Hepatocyte (in vitro differentiated cells): ENCODE measurements around the gene CD99L2. TPM values are rescaled to one million over a fixed set of nuclear protein-coding genes. Genes with fewer than 3 reads are reported as not detected.

Source experiments
- DNase-seq: peaks from one replicate; pipeline ENCODE4 v3.0.0-alpha.2; 2016; ENCODE audit warnings: low spot score
- H2AFZ ChIP-seq: fragments of 200-600 bp; sonication (generic); 2 replicates; pipeline ENCODE4 v1.6.0; 2016; ENCODE audit warnings: antibody characterized with exemption, mild to moderate bottlenecking
- H3K27ac ChIP-seq: fragments of 200-600 bp; sonication (generic); 2 replicates; pipeline ENCODE4 v1.5.1; 2016; ENCODE audit warnings: mild to moderate bottlenecking
- H3K27me3 ChIP-seq: fragments of 200-600 bp; sonication (generic); 2 replicates; pipeline ENCODE4 v1.6.1; 2016
- H3K36me3 ChIP-seq: fragments of 200-600 bp; sonication (generic); replicated peaks from 2 replicates; pipeline ENCODE4 v1.5.1; 2016; ENCODE audit warnings: low read depth; ENCODE audit not compliant: insufficient read depth
- H3K4me1 ChIP-seq: fragments of 200-600 bp; sonication (generic); 2 replicates; pipeline ENCODE4 v1.5.1; 2016; ENCODE audit warnings: mild to moderate bottlenecking, moderate library complexity; ENCODE audit not compliant: insufficient read depth
- H3K4me2 ChIP-seq: fragments of 200-600 bp; sonication (generic); 2 replicates; pipeline ENCODE4 v1.6.0; 2016
- H3K4me3 ChIP-seq: fragments of 200-600 bp; sonication (generic); 2 replicates; pipeline ENCODE4 v1.5.1; 2016; ENCODE audit warnings: mild to moderate bottlenecking
- H3K79me2 ChIP-seq: fragments of 200-600 bp; sonication (generic); 2 replicates; pipeline ENCODE4 v1.6.0; 2017; ENCODE audit warnings: mild to moderate bottlenecking
- H3K9me2 ChIP-seq: fragments of 200-600 bp; sonication (generic); replicated peaks from 2 replicates; pipeline ENCODE4 v1.6.0; 2017; ENCODE audit warnings: mild to moderate bottlenecking; ENCODE audit not compliant: insufficient read depth
- H3K9me3 ChIP-seq: fragments of 200-600 bp; sonication (generic); 2 replicates; pipeline ENCODE4 v1.5.1; 2016; ENCODE audit warnings: low read depth, mild to moderate bottlenecking
- H4K20me1 ChIP-seq: fragments of 200-600 bp; sonication (generic); 2 replicates; pipeline ENCODE4 v1.6.0; 2016; ENCODE audit warnings: mild to moderate bottlenecking; ENCODE audit not compliant: insufficient read depth, poor library complexity, severe bottlenecking
- CTCF ChIP-seq: fragments of 200-600 bp; sonication (generic); IDR thresholded peaks from 2 replicates; pipeline ENCODE4 v1.5.1; 2016; ENCODE audit warnings: antibody characterized with exemption, mild to moderate bottlenecking; ENCODE audit not compliant: poor library complexity
- EZH2 ChIP-seq: fragments of 200-600 bp; sonication (generic); IDR thresholded peaks from 2 replicates; pipeline ENCODE4 v1.6.1; 2016; ENCODE audit warnings: antibody characterized with exemption, mild to moderate bottlenecking, borderline replicate concordance
- EZH2phosphoT487 ChIP-seq: fragments of 200-600 bp; sonication (generic); IDR thresholded peaks from one replicate; pipeline ENCODE4 v1.6.1; 2018; ENCODE audit warnings: antibody characterized with exemption, mild to moderate bottlenecking, low read depth, moderate library complexity; ENCODE audit not compliant: unreplicated experiment, severe bottlenecking
- WGBS: methylation state at CpG from one replicate; pipeline ENCODE4 v1.1.6; 2016; ENCODE audit warnings: low lambda C conversion rate; ENCODE audit errors: missing lambda C conversion rate; 5-methylcytosine and 5-hydroxymethylcytosine counted together
- polyA plus RNA-seq: library from polyadenylated mRNA; unstranded; fragments of >200 nt; fragmentation: Nextera tagmentation; extraction: Ambion mirVana; gene quantifications from 2 replicates; pipeline ENCODE4 v1.2.1, GENCODE V29; 2016
- total RNA-seq: library from RNA; depleted of rRNA; stranded (reverse); fragments of >200 nt; gene quantifications from 2 replicates; pipeline ENCODE4 v1.2.3, GENCODE V29; 2014

Gene CD99L2
- total and polyA plus RNA-seq, 2 experiments from 2014 or later = 32.0 to 35.1 TPM

DNA sequence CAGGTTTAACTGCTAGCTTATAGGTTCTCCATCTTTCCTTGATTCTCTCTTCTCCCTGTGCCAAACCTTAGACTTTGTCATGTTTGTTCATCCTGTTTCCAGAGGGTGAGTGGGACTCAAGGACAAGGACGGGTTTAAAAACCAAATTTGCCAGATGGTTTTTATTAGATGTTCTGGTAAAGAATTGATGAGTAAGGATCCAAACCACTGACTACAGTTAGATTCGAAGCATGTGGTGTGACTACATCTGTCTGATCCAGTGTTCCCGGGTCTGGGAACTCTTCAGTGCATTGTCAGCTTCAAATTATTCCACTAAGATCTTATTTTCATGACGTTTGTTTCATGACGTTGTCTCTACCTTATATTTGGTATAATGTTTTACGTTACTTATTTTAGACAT lies 167.7 kb downstream of the CD99L2 start:
- Histone ChIP-seq H2AFZ (no peak overlapping the region), H3K27me3 (no peaks in the 10 kb centered on the region), H3K9me2 (no peaks in the 10 kb centered on the region), H3K9me3 (no peaks in the 10 kb centered on the region), H3K27ac (no peak overlapping the region), H3K36me3 (no peaks in the 10 kb centered on the region), H3K4me1 (no peaks in the 10 kb centered on the region), H4K20me1 (no peaks in the 10 kb centered on the region), H3K79me2 (no peaks in the 10 kb centered on the region), H3K4me3 (no peak overlapping the region), H3K4me2 (no peak overlapping the region)
- TF ChIP-seq EZH2 = no peak
- no peak for TF ChIP-seq CTCF
- TF ChIP-seq EZH2phosphoT487 = no peak
- WGBS = 68% methylated on average over 6 of the region's 6 CpGs
- no peak for DNase-seq

DNA sequence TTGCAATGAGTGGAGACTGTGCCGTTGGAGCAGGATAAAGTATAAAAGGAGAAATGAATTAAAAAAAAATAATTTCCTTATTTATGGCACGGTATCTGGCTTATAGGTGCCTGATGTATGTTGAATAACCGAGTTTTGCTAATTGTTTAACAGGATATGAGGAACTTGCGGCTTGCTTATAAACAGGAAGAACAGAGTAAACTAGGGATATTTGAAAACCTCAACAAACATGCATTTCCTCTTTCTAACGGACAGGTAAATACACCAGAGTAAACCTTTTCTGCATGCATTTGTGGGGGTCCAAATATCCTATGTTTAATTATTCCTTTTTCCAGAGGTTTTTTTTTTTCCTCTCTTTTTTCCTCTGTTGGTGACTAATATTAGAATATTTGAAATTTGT lies 168.5 kb downstream of the CD99L2 start:
- H4K20me1 ChIP-seq = no peaks in the 10 kb centered on the region
- no peak for DNase-seq
- H3K4me1 ChIP-seq = no peaks in the 10 kb centered on the region
- H3K79me2 ChIP-seq = no peaks in the 10 kb centered on the region
- no peak overlapping the region for H3K4me2 ChIP-seq
- 66% methylated on average over 5 of the region's 5 CpGs for WGBS
- H3K36me3 ChIP-seq = no peaks in the 10 kb centered on the region
- TF ChIP-seq EZH2phosphoT487 = no peak
- no peak for TF ChIP-seq CTCF
- no peak for TF ChIP-seq EZH2
- H3K9me3 ChIP-seq = no peaks in the 10 kb centered on the region
- no peak overlapping the region for H3K4me3 ChIP-seq
- H2AFZ ChIP-seq = no peak overlapping the region
- H3K27me3 ChIP-seq = no peaks in the 10 kb centered on the region
- no peak overlapping the region for H3K27ac ChIP-seq
- no peaks in the 10 kb centered on the region for H3K9me2 ChIP-seq

DNA sequence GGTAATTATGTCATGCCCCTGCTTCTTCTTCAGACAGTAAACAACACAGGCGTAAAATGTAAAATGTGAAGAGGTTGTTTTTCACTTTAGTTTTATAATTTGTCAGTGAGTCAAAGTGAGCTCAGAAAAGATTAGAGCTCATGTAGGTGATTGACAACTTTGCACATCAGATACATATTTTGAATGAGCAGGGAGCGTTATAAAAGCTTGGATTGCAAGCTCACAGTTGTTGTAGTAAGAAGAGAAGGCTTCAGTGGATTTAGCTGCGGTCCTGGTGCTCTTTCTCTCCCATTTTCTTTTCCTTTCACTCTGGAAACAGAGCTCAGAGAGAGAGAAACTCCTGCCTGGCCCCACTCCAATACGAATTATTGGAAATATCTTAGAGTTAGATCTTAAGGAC lies 178.8 kb downstream of the CD99L2 start:
- Histone ChIP-seq H3K27ac (no peak overlapping the region), H3K9me2 (no peaks in the 10 kb centered on the region), H2AFZ (no peak overlapping the region), H3K4me3 (no peak overlapping the region), H3K4me1 (no peaks in the 10 kb centered on the region), H3K79me2 (peaks cover 2% of the 10 kb centered on the region), H3K9me3 (no peaks in the 10 kb centered on the region), H4K20me1 (no peaks in the 10 kb centered on the region), H3K4me2 (no peak overlapping the region), H3K36me3 (no peaks in the 10 kb centered on the region), H3K27me3 (no peaks in the 10 kb centered on the region)
- 67% methylated on average over 4 of the region's 4 CpGs for WGBS
- no peak for TF ChIP-seq CTCF
- TF ChIP-seq EZH2phosphoT487 = no peak
- TF ChIP-seq EZH2 = no peak
- DNase-seq = no peak

Other genes starting within 250 kb of the CD99L2 start
- 16.4 and 18.0 TPM in 2 replicates for gene MTMR1, start 205.3 kb downstream of the CD99L2 start, total RNA-seq
- gene MTMR1, start 205.3 kb downstream of the CD99L2 start, polyA plus RNA-seq = 11.9 and 19.0 TPM in 2 replicates
- gene HMGB3, start 84.7 kb upstream of the CD99L2 start, total RNA-seq = 22.2 TPM in 2 replicates
- 53.1 and 55.1 TPM in 2 replicates for gene HMGB3, start 84.7 kb upstream of the CD99L2 start, polyA plus RNA-seq